GM19438 (cell line): Measurements from ENCODE around the gene GALNT1.

Experiments
- ATAC-seq: cut with Tn5 transposase; IDR thresholded peaks from one replicate; pipeline ENCODE4 v1.9.1; 2021; ENCODE audit warnings: low read depth; ENCODE audit not compliant: unreplicated experiment

The GALNT1 gene

GRCh38 chr18:35581898-35582641, 530 bp downstream of the GALNT1 start:
- no peak for ATAC-seq

- ATAC-seq: no peak
Measured at GRCh38 chr18:35582899-35583558, 1.5 kb downstream of the GALNT1 start.

- ATAC-seq: no peak
Measured at GRCh38 chr18:35584735-35585134, 3.2 kb downstream of the GALNT1 start.

- ATAC-seq: no peak
Measured at GRCh38 chr18:35585608-35586007, 4.1 kb downstream of the GALNT1 start.

DNA sequence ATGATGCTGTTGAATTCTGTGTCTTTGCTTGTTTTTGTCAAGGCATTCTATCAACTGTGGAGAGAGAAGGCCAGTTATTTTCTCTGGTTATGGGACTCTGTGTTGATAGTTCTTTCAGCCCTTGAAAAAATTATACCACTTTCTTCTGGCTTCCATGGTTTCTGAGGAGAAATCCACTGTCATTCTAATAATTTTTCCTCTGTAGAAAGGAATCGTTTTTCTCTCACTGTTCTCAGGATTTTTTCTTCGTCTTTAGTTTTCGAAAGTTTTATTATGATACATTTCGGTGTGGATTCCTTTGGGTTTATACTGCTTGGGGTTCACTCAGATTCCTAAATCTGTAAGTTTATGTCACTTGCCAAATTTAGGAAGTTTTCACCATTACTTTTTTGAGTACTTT, 6.6 kb downstream of the GALNT1 start:
- no peak for ATAC-seq

GRCh38 chr18:35588995-35589394, 7.5 kb downstream of the GALNT1 start:
- ATAC-seq: no peak

GRCh38 chr18:35589546-35589945, 8.0 kb downstream of the GALNT1 start:
- ATAC-seq: no peak

- no peak for ATAC-seq
Measured at GRCh38 chr18:35590935-35591334, 9.4 kb downstream of the GALNT1 start.

DNA sequence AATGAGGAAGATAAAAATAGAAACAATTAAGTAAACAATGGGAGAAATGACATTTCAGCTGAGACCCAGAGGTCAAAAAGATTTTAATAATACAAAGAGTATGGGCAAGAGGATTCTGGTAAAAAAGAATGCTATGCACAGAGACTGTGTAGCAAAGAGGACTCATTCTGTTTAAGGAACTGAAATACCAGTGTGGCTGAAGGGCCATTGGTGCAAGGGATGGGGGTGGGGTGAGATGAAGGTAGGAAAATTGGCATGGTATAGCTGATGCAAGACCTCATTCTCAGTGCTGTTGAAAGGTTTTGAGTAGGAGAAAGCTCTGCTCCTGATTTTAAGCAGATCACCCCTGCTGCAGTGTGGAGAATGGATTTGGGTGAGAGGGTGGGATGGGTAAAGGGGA, 10.8 kb downstream of the GALNT1 start:
- peak; percentile 86 for ATAC-seq

GRCh38 chr18:35593859-35594258, 12.3 kb downstream of the GALNT1 start:
- ATAC-seq: no peak

DNA sequence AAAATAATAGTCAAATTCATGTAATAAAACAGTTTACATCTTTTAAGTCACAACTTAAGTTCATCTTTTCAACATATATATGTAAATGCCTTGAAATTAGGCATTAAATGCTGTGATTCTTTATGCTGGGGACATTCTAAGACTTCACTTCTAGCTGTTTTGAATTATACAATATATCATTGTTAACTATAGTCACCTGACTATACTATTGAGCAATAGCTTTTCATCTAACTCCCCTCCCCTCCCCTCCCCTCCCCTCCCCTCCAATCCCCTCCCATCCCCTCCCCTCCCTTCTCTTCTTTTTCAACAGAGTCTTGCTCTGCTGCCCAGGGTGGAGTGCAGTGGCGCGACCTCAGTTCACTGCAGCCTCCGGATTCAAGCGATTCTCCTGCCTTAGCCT, 16.2 kb downstream of the GALNT1 start:
- ATAC-seq: no peak

DNA sequence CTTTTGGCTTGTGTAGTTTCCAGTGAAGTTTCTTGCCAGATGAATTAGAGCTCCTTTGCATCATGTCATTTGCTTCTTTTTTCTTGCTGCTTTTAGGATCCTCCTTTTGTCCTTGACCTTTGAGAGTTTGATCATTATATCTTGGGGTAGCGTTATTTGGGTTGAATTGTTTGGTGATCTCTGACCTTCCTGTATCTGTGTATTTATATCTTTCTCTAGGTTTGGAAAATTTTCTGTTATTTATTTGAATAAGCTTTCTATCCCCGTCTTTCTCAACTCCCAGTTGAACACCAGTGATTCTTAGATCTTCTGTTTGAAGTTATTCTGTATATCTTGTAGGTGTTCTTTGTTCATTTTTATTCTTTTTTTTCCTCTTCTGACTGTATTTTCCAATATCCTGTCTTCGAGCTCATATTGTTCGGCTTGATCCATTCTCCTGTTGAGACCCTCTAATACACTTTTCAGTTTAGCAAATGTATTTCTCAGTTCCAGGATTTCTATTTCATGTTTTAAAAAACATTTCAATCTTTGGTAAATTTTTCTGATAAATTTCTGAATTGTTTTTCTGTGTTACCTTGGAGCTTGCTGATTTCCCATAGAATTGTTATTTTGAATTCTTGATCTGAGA, 20.8 kb downstream of the GALNT1 start:
- no peak for ATAC-seq

DNA sequence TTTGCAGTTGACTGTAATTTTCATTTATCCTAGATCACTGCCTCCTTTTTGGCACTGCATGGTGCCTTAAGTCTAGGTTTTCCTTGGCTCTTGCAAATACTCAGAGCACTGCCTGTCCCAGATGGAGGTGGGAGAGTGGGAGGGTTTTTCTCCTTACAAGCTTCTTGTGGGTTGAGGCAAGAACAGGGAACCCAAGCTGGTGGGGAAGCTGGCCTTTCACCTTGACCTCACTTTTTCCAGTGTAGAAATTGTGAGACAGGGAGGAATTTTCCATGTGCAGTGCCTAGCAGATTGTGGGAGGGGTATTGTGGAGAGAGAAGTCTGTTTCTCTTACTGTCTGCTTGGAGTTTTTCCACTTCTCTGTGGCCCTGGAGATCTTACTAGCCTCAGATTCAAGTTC, 21.5 kb downstream of the GALNT1 start:
- no peak for ATAC-seq

GRCh38 chr18:35603528-35603927, 22.0 kb downstream of the GALNT1 start:
- ATAC-seq: no peak

DNA sequence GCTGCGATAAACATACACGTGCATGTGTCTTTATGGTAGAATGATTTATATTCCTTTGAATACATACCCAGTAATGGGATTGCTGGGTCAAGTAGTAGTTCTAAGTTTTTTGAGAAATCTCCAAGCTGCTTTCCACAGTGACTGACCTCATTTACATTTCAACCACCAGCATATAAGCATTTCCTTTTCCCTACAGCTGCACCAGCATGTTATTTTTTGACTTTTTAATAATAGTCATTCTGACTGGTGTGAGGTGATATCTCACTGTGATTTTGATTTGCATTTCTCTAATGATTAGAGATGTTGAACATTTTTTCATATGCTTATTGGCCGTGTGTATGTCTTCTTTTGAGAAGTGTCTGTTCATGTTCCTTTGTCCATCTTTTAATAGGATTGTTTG, 22.8 kb downstream of the GALNT1 start:
- no peak for ATAC-seq

- no peak for ATAC-seq
Measured at GRCh38 chr18:35605686-35606417, 24.3 kb downstream of the GALNT1 start.

DNA sequence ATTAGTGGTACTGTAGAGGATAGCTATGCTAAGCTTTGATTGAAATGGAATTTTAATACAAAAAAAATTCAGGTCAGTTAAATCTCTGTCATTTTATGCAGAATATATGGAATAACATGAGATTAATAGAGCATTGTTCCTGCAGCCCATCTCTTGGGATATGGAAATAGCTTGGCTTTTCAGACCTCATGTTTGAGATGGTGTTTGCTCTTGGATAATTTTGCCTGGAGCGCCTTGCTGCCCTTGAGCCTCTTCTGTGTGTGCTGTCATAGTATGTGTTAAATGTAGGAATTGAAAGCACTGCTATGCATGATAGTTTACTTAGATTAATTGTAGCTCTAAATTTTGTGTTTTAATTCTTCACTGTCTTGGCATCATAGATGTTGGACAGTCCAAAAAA, 27.7 kb downstream of the GALNT1 start:
- no peak for ATAC-seq

DNA sequence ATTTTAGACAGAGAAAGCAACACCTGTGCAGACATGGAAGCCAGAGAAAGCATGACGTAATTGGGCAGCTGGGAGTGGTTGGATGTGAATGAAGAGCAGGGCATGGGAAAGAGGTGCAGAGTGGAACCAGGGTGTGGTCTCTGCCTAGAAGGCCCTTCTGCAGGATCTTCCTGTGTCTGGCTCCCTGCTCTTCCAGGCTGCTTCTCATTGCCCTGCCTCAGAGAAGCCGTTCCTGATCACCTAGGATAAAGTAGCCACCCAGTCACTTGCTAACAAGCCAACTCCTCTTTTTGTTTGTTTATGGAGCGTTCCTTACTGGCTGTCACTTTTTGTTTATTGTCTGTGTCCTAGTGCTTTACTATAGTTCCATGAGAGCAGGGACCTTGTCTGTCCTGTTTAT, 28.5 kb downstream of the GALNT1 start:
- ATAC-seq: no peak

- ATAC-seq: no peak
Measured at GRCh38 chr18:35610724-35611123, 29.2 kb downstream of the GALNT1 start.

DNA sequence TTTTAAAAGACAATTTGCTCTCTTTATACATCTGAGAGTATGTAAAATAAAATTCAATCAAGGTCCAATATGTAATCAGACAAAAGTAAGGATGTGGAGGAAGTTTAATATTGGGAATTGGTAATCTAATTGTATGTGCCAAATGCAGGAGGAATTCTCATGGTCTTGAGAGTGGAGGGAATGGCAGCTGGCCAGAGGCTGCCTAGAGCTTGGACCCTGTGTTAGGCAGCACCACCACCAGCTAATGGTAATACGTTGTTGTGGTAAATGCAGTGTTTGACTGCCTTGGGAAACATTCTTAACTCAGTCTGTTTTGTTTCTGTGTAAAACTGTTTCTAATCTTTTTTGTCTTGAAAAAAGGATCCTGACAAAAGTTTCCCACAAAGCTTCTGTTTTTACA, 30.0 kb downstream of the GALNT1 start:
- no peak for ATAC-seq

- ATAC-seq: no peak
Measured at GRCh38 chr18:35616074-35616473, 34.5 kb downstream of the GALNT1 start.
